Vagina (tissue), 2 donors: ENCODE data around the gene EVA1A.

Experiments
- CTCF ChIP-seq, 3 experiments: fragments of 450-650 bp in 2 of 3; fragments of 200-600 bp in 1 of 3; sonication (generic) in 1 of 3; IDR thresholded peaks; one replicate each; pipeline ENCODE4 v1.5.1; 2017 to 2019; ENCODE audit warnings: antibody characterized with exemption in 3 of 3, mild to moderate bottlenecking in 2 of 3, moderate library complexity in 2 of 3
- POLR2AphosphoS5 ChIP-seq, 2 donors: sonication (generic); formaldehyde crosslinking; IDR thresholded peaks; one replicate each; pipeline ENCODE4 v1.9.0; 2017; ENCODE audit warnings: antibody characterized with exemption in 2 of 2, mild to moderate bottlenecking in 2 of 2, low read depth in 1 of 2; ENCODE audit not compliant: insufficient read depth in 1 of 2

DNA sequence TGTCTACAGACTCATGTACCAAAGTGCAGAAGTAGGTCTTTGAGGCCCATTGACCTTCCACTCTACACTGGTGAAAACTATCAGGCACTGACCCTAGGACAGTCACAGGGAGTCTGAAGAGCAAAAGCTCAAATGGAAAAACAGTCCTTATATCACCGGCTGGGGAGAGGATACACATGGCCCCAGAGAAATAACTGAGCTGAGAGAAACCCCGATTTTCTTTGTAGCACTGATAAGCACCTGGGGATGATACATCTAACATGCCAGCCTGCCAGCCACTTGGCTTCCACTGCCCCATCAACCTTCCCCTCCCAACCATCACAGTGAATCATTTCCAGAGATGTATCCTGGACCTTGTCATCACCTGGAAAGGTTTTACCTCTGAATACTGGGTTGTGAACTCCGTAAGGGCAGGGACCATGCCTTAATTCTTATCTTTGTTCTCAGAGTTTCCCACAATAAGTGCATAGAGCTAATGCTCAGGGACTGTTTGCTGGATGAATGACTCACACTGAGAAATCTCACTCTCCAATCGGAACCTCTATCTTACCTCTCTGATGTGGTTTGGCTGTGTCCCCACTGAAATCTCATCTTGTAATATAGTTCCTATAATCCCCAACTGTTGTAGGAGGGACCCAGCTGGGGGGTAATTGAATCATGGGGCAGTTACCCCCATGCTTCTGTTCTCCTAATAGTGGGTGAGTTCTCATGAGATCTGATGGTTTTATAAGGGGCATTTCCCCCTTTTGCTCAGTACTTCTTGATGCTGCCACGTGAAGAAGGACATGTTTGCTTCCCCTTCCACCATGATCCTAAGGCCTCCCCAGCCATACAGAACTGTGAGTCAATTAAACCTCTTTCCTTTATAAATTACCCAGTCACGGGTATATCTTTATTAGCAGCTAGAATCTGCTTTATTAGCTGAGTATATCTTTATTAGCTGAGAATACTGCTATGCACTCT is 37.1 kb downstream of the EVA1A start:
- TF ChIP-seq CTCF (IDR thresholded peaks at IDR 0.05) (no peak), POLR2AphosphoS5 (IDR thresholded peaks at IDR 0.05; ENCODE audit: insufficient read depth in 1 of 2, low read depth in 1 of 2) (no peak)
